OCI-LY7 (cell line): ENCODE data around the gene PES1.
"Not testable (repeated sequence)": the region's sequence is repeated elsewhere in the genome, so short reads cannot be mapped to it uniquely, and the experiment has no call there.

ENCODE experiments used
- CTCF ChIP-seq: fragments of 200-600 bp; sonication (generic); conservative IDR thresholded peaks from 2 replicates; pipeline ENCODE4 v1.5.1; 2014; ENCODE audit warnings: mild to moderate bottlenecking, antibody characterized with exemption, low read length, moderate library complexity, mixed read lengths
- EZH2phosphoT487 ChIP-seq: fragments of 200-600 bp; sonication (generic); IDR thresholded peaks from 2 replicates; pipeline ENCODE4 v1.6.1; 2018; ENCODE audit warnings: low read depth, borderline replicate concordance, mild to moderate bottlenecking, mixed run types, antibody characterized with exemption, low read length, moderate library complexity, mixed read lengths

- not testable (repeated sequence) for TF ChIP-seq CTCF, EZH2phosphoT487
Observed at GRCh38 chr22:30592360-30592713, 627 bp upstream of the PES1 start.
